Smooth muscle cell of trachea (primary cell): ENCODE measurements around the gene ST8SIA6. TPM values are rescaled to one million over a fixed set of nuclear protein-coding genes. Genes with fewer than 3 reads are reported as not detected.

ENCODE experiments used
- total RNA-seq: library from RNA; depleted of rRNA; stranded (reverse); fragments of >200 nt; gene quantifications from 2 replicates; pipeline ENCODE4 v1.2.1, GENCODE V29; 2014

ST8SIA6 gene, protein sequence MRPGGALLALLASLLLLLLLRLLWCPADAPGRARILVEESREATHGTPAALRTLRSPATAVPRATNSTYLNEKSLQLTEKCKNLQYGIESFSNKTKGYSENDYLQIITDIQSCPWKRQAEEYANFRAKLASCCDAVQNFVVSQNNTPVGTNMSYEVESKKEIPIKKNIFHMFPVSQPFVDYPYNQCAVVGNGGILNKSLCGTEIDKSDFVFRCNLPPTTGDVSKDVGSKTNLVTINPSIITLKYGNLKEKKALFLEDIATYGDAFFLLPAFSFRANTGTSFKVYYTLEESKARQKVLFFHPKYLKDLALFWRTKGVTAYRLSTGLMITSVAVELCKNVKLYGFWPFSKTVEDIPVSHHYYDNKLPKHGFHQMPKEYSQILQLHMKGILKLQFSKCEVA
- 0.17 TPM in 1 of 2 replicates, not detected in the other for total RNA-seq

DNA sequence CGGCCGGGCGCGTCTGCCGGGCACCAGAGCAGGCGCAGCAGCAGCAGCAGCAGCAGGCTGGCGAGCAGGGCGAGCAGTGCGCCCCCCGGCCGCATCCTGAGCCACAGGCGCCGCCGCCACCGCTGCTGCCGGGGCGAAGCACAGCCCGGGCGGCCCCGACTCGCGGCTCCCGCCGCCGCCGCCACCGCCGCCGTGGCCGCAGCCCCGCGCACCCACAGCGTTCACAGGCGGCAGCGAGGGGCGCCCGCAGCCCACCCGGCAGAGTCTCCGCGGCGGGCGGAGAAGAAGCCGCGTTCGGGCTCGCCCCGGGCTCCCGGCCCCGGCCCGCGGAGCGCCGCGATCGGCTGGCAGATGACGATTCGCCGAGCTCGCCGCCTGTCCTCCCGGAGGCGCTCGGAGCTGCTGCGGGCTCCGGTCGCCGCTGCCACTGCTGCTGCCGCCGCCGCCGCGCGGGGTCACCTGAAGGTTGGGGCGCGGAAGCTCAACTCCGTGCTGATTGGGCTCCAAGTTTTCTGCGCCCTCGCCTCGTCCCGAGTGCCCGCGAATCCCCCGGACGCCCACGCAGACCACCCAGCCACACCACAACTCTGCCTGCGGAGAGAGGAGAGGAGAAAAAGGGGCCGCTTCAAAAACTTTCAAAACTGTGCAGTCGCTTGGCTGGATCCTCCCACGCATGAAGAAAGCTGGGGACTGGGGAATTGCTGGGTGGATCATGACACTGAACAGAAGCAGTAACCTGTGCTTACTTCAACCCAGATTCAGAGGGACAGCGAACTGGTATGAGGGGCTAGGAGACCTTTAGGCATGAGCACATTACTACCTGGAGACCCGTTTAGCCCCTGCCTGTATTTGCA lies at the start of gene ST8SIA6:
TSS of gene ST8SIA6 (minus strand) at position 435 of the 854 bp plus-strand sequence. CDS start at position 95, 340 bp downstream.

Other genes starting within 250 kb of the ST8SIA6 start
- gene VIM, start 226.4 kb downstream of the ST8SIA6 start, total RNA-seq = 11,133 and 15,246 TPM in 2 replicates
- 18.2 and 20.2 TPM in 2 replicates for gene HACD1, start 162.8 kb upstream of the ST8SIA6 start, total RNA-seq
- 21.2 and 28.4 TPM in 2 replicates for gene STAM, start 189.6 kb upstream of the ST8SIA6 start, total RNA-seq